LNCaP clone FGC (cell line): ENCODE results near the gene SIAH1.
"Not testable (repeated sequence)": the region's sequence is repeated elsewhere in the genome, so short reads cannot be mapped to it uniquely, and the experiment has no call there.

Source experiments
- DNase-seq: peaks from one replicate; pipeline ENCODE4 v3.0.0-alpha.2; 2011; ENCODE audit warnings: low read depth
- H3K4me3 ChIP-seq: 2 replicates; pipeline ENCODE4 v1.5.1; 2011; ENCODE audit warnings: mild to moderate bottlenecking, low read depth, low read length, control low read depth
- CTCF ChIP-seq: IDR thresholded peaks from 2 replicates; pipeline ENCODE4 v1.5.1; 2012; ENCODE audit warnings: mild to moderate bottlenecking; ENCODE audit not compliant: control insufficient read depth, insufficient read depth; ENCODE audit errors: extremely low read depth

Gene SIAH1

GRCh38 chr16:48371393-48371780 is 13.8 kb downstream of the SIAH1 start:
- no peak for DNase-seq
- H3K4me3 ChIP-seq: no peak overlapping the region
- no peak for TF ChIP-seq CTCF

GRCh38 chr16:48370668-48371392 is 14.4 kb downstream of the SIAH1 start:
- not testable (repeated sequence) for DNase-seq, H3K4me3 ChIP-seq

DNA sequence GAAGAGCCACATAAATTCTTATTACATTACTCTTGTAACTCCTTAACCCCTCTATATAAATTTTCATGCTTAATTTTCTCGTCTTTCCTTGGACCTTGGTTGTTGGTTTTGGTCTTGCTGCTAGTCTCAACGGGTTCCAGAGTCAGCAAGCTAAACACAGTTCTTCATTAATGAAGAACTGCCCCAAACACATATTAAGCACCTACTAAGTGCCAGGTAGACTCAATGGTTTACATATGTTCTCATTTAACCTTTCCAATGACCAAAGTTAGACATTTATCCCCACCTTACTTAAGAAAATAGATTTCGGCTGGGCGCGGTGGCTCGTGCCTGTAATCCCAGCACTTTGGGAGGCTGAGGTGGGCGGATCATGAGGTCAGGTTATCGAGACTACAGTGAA is 15.0 kb downstream of the SIAH1 start:
- DNase-seq: no peak
- TF ChIP-seq CTCF: no peak

GRCh38 chr16:48369765-48370164 is 15.4 kb downstream of the SIAH1 start:
- H3K4me3 ChIP-seq: no peak overlapping the region
- DNase-seq: no peak
- no peak for TF ChIP-seq CTCF

More for the DNA sequence above, 15.0 kb downstream of the SIAH1 start:
- H3K4me3 ChIP-seq: no peak overlapping the region

DNA sequence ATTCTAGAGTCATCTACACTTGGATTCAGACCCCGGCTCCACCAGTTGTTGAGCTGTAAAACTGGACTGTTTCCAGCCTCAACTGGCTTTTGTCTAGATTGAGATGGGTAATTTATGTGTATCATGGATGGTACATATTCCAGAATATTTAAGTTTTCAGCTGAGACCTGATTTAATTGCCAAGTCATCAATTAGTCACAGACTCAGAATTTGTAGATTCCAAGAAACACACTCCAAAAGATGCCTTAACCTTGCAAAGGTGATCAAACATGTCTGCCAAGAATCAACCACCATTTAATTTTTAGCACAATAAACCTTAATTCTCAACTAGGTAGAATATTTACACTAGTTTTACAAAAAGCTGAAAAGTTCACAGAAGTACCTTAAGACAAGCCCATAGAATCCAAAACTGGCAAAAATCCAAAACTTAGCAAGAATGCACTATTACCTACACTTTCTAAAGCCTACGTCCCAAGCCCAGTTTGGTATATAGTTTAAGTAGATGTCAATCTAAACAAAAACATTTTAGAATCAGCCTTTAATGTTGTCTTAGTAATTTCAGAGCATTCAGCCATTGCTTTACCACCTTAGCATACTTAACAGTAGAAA is 17.7 kb downstream of the SIAH1 start:
- DNase-seq: no peak
- H3K4me3 ChIP-seq: no peak overlapping the region
- TF ChIP-seq CTCF: no peak

GRCh38 chr16:48366165-48367093 is 18.8 kb downstream of the SIAH1 start:
- peak overlapping the region; percentile 62 for H3K4me3 ChIP-seq
- no peak for TF ChIP-seq CTCF
- DNase-seq: peak; percentile 89

- 0 out of 2 replicates have a peak, but pooled peaks have one; percentile 16 for TF ChIP-seq CTCF
- H3K4me3 ChIP-seq: peak overlapping the region; percentile 62
- DNase-seq: peak; percentile 63
Observed at GRCh38 chr16:48365601-48366164, 19.5 kb downstream of the SIAH1 start.
